HG02943 (cell line): ENCODE results near the gene TAF5L.
"Not testable (repeated sequence)": the region's sequence is repeated elsewhere in the genome, so short reads cannot be mapped to it uniquely, and the experiment has no call there.

Experiments used
- ATAC-seq: cut with Tn5 transposase; IDR thresholded peaks from one replicate; pipeline ENCODE4 v1.9.1; 2021; ENCODE audit warnings: mild to moderate bottlenecking, low read depth, moderate library complexity; ENCODE audit not compliant: unreplicated experiment

TAF5L gene

DNA sequence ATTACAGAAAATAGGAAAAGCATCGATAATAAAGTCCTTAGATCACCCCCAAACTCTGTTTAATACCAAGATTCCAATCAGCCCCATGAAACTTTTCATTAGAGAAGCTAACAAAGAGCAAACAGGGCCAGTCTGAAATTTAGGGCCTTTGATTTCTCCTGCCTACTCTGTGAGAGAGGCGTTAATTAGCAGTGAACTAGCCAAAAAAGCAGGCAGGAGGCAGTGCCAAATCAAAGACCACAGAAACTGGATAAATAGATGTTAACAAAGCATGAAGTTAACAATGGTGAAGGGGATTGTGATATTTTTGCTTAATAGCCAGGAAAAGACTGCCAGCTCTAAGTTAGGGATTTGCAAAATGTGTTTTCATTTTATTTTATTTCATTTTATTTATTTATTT is 11.2 kb downstream of the TAF5L start:
- no peak for ATAC-seq

DNA sequence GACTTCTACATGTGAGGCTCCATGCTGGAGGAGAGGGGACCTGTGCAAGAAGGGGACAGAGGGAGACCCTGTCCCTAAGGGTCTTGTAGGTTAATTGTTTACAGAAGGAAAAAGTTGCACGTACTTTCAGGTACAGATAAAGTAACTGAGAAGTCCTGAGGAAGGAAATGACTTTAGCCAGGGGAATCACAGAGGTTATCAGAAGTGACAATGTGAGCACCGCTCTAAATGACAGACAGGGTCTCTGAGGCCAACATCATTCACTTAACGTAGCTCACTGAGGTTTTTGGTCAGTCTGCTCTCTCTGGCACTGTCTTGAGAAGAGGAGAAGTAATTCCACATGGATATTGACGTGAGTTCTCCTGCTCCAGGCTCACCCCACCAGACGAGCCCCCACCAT is 12.0 kb downstream of the TAF5L start:
- no peak for ATAC-seq

DNA sequence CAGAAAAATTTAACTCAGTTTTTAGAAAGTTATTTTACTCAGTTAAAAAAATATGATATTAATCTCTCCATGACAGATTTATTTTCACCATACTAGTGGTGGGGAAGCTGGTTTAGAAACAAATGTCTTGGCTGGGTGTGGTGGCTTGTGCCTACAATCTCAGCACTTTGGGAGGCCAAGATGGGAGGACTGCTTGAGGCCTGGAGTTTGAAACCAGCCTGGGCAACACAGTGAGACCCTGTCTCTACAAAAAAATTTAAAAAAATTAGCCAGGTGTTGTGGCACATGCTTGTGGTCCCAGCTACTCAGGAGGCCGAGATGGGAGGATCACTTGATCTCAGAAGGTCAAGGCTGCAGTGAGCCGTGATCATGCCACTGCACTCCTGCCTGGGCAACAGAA is 17.3 kb downstream of the TAF5L start:
- ATAC-seq: no peak

DNA sequence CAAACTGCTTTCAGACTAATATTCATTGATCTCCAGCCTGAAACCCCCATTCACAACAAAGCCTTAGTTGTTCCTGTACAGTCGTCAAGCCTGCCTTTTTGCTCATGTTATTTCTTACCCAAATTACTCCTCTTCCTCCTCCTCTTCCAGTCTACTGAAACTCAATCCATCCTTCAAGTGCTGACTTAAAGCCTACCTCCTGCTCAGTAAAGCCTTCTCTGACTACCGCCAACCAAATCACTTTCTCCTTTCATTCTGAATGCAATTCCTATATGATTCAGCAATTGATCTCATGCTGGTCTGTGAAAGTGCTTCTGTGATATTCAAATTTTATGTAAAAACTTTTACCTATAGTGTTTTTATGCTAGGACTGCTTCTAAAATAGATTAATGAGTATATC is 18.6 kb downstream of the TAF5L start:
- ATAC-seq: no peak

DNA sequence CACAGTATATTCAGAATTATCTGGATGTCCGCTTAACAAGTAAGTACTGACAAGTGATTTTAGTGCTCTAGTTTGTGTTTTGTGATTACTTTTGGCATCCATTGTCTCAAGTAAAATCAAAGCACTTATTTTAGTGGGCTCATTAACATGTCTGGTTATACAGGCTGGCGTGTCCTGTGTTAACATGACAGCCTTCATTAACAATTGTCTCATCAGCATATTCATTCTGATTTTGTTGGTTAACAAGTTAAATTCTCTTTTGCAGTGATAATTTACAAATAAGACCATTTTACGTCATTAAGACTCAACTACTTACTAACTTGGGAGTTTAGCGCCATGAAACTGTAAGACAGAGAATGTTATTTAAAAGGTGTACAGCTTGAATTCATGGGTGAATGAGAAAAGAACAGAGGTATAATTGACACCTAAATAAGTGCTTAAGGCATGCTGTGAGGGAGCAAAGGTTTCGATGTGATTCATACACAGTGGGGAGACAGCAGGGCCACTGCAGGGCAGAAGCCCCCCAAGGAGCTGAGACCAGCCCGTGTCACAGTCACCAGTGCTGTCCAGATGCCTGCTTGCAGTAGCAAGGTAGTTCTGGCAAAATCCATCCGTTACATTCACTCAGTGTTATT is 22.4 kb downstream of the TAF5L start:
- ATAC-seq: no peak

DNA sequence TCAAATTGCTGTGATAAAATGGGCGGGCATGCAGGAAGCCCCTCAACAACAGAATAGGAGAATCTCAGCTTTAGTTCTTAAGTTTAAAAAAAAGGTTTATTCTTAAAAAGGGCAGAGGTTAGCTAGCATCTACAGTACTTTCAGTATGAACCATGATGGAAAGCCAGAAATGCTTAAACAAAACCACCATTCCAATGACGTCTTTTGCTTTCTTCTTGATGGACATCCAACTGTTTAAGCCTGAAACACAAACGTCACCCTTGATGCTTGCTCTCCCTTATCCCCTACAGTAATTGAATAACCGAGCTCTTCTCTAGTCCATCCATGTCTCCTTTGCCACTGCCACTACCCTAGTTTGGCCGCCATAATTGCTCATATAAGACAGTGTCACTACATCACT is 25.7 kb downstream of the TAF5L start:
- ATAC-seq: no peak

DNA sequence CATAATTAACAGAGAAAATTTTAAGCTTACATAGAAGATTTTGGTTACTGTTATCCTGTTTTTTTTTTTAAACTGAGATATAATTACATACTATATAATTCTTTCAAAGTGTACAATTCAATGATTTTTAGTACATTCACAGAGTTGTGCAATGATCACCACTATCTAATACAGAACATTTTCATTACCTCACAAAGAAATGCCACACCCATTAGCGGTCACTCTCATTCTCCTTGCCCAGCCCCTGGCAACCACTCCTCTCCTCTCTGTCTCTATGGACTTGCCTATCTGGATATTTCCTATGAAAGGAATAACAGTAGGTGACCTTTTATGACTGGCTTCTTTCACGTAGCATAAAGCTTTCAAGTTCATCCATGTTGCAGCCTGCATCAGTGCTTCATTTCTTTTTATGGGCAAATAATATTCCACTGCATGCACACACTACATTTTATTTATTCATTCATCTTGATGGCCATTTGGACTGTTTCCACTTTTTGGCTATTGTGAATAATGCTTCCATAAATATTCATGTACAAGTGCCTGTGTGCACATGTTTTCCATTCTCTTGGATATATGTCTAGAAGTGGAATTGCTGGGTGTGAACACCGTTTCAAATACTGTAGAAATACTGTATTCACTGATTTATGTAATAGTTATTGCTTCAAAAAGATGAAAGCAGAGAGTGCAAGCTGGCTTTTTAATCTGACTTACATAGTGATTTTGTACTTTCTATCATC is 26.5 kb downstream of the TAF5L start:
- ATAC-seq: no peak

DNA sequence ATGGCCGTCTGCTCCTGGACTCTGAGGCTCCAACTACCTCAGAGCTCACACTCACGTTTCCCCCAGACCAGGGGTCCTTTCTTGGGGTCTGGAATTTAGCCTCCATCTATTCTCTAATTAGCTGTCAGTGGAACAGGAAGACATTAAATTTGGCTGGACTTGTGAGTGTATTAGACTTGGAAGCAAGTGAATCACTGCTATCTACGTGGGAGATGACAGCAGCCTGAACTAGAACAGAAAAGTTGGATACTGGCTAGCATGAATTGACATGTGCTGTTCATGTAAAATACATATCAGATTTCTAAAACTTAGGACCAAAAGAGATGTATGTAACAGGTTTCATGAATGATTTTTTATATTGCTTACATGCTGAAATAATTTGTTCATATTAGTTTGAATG is 28.0 kb downstream of the TAF5L start:
- ATAC-seq: no peak

DNA sequence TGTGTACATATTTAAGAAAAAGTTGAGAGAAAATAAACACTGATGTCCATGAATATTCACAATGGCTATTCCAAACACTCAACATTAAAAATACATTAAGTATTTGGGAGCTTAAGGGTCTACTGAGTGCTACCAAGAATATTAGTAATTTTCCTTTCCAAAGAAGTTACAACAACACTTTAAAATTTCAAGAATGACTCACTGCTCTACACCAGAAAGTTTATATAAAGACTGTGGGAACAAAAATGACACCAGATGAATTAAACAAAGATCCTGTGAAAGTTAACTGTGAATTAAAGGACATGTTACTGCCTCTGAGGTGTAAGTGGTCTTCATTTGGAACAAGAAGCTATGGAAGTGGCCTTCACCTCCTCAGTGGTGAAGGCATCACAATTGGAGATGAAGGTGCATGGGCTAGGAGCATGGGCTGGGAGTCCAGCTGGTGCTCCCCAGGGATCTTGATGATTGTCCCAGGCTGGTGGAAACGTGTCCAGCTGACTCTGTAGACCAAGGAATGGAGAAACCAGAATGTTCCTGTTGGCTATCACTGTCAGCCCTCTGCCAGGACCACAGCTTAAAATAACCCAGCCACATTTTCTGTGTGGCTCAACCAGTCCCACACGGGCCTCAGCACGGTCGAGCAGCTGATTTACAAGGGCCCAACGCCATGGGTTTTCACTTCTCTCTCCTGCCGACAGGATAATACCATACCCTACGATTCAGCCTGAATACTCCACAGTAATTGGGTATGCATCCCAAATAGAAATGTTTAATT is 28.8 kb downstream of the TAF5L start:
- ATAC-seq: no peak

DNA sequence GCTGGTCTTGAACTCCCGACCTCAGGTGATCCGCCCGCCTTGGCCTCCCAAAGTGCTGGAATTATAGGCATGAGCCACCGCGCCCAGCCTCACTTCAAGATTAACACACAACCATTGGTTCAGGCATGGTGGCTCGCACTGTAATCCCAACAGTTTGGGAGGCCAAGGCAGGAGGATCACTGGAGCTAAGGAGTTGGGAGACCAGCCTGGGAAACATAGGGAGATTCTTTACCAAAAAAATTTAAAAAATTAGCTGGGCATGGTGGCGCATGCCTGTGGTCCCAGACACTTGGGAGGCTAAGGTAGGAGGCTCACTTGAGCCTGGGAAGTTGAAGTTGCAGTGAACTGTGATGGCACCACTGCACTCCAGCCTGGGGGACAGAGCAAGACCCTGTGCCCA is 30.0 kb downstream of the TAF5L start:
- ATAC-seq: not testable (repeated sequence)

DNA sequence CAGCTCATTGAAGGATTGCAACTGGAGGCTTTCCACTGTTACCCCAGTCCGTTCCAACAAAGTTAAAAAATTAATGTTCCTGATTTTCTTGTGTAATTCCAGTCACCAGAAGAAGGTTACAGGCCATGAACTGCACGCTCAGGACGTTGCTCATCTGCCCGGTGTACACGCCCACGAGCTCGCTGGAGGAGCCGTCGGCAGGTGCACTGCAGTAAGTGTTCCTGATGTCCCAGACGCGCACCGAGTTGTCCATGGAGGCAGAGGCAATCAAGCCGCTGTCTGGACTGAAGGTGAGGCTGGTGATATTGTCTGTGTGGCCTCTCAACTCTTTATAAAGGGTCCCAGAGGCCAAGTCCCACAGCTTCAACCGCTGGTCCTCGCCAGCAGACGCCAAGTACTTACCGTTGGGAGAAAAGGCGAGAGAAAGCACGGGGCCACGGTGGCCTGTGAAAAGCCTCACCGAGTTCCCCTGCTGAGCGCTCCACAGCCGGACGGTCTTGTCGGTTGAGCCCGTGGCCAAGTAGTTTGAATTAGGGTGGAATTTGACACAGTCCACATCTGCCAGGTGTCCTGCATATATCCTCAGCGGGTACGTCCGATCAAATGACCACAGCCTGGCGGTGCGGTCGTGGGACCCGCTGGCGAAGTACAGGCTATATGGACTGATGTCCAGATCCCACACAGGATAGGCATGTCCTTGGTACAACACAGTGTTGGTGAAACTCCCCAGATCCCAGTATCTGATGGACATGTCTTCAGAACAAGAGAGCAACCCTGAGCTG is 31.5 kb downstream of the TAF5L start:
- no peak for ATAC-seq

DNA sequence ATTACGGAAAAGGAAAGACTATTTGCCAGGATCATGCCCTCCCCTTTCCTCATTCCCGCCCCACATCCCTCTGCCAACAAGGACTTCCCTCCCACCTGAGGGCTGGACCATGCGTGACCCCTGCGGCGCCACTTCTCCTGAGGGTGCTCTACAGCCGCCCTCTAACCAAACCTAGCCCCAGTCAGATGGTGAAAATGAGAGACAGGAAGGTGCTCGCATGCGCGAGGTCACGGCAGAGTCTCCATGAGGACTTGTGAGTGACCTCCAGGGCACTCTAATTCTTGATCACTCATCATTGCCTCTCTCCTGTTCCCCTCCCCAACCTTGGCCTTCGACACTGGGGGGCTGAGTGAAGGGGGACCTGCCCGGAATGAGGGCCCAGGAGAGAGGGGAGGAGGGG is 32.1 kb downstream of the TAF5L start:
- no peak for ATAC-seq

DNA sequence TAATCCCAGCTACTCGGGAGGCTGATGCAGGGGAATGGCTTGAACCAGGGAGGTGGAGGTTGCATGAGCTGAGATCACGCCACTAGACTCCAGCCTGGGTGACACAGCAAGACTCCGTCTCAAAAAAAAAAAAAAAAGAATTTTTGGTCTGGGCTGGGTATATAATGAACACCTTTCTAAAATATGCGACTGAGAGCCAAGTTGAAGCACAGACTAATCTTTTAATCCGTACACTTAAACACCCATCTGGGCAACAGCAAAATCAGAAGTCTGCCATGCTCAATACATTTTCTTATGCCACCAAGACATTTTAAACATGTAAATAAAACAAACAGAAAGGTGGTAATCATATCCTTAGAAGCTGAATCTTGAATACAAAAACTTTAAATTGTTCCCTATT is 35.8 kb downstream of the TAF5L start:
- no peak for ATAC-seq

DNA sequence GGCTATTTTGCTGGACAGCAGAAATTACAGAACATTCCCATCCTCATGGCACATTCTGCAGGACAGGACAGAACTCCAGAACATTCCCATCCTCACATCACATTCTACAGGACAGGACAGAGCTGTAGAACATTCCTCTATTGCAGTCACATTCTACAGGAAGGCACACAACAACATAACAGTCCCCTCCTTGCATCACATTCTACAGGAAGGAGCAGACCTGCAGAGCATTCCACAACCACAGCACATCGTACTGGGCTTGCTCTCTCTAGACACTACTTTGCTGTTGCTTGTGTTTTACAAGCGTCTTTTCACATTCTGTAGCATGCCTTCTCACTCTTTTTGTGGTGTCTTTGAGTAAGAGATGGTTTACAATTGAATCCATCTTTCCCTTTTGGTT is 40.6 kb downstream of the TAF5L start:
- ATAC-seq: no peak

DNA sequence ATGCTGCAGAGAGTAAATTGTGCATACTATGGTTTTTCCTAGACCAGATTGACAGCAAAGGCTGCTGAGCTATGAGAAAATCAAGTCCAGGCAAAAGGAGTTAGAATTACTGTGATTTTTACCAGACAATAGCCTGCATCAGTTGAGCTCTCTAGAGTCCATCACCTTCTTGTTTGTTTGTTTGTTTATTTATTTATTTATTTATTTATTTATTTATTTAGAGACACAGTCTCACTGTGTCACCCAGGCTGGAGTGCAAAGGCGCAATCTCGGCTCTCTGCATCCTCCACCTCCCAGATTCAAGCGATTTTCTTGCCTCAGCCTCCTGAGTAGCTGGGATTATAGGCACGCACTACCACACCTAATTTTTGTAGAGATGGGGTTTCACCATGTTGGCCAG is 43.2 kb downstream of the TAF5L start:
- ATAC-seq: no peak

DNA sequence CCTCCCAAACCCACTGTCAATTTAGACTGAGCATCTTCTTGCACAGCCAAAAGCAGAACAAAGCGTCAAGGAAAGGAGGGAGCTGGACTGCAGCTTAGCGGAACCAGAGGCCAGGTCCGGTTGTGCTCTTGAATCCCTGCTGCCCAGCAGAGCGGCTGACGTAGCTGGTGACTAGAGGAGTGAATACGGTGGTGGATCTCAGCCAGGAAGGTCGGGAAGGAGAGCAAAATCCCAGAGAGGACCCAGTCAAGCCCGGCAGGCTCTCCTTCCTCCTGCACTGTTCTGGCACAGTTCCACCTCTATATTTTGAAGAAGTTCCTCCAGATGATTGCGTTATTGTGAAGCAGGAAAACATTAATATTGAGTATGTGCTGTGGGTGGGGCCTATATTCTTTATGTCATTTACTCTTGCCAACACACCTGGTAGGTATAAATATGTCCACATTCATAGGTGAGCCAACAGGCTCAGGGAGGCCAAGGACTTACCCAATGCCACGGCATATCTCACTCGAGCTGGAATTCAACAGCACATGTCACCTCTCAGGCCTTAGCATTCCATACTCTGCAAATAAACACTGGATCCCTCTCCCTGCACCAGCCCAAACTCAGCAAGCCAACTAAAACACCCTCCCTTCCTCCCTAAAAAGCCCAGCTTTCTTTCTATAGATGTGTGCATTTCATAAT is 43.8 kb downstream of the TAF5L start:
- ATAC-seq: no peak

DNA sequence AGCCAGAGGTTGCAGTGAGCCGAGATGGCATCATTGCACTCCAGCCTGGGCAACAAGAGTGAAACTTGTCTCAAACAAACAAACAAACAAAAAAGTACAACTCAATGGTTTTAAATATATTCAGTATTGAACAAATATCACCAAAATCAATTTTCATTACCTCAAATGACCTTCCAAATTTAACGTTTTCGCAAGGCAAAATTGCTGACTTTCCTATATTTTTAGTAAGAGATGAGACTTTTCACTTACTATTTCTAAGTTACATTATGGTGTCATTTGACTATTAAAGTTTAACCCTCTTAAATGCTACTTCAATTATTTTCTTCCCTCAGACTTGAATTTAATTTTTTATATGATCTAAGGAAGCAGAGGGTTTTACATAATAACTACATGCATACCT is 44.4 kb downstream of the TAF5L start:
- no peak for ATAC-seq

DNA sequence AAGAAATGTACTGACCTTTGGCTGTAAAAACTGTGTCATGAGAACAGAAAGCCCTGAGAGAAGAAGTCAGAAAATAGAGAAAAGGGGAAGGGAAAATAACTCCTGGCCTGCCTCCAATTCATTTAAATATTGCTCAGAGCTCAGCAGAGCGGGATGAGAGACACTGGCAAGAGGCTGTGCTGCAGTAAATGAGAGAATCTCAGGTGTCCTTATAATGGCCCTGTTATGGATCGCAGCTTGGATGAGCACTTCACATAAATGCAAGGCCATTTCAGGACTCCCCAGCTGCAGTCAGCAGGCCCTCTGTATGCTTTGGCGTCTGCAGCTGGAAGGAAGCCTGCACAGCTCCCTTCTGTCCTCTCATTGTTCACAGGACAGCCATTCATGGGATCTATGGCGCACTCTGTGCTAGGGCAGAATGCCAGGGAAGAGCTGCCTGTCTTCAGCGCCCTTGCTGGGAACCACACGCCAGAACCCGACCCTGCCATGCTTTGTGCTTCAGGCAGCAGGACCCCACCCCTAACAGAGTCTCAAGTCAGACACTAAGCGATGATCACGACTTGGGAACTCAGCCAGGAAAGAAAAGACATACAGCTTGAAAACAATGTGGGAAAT is 46.8 kb downstream of the TAF5L start:
- ATAC-seq: no peak

DNA sequence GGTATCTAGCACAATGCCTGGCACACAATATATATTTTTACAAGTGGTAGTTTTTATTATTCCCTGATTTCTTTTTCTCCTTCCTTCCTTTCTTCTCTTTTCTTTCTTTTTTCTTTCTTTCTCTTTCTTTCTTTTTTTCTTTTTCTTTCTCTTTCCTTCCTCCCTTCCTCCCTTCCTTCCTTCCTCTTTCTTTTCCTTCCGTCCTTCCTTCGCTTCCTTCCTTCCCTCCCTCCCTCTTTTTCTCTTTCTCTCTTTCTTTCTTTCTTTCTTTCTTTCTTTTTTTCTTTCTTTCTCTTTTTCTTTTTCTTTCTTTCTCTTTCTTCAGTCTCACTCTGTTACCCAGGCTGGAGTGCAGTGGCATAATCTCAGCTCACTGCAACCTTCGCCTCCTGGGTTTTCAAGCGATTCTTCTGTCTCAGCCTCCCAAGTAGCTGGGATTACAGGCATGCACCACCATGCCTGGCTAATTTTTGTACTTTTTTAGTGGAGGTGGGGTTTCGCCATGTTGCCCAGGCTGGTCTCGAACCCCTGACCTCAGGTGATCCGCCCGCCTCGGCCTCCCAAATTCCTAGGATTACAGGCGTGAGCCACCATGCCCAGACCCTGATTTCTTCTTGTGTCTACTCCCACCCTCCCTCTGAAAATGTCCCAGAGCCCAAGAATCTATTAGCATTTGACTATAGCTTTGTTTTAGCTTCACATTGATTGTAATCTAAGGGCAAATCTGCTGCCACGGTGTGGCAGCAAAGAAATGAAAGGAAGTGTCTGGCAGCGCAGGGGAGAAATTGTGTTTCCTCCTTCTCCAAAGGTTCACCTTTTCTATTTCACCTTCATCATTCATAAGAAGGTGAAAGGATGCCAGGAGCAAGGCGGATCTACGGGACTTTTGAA is 47.5 kb downstream of the TAF5L start:
- no peak for ATAC-seq
